Spleen (tissue), 7 donors: ENCODE data around the gene TBC1D22A.

Experiments
- POLR2A ChIP-seq, 3 donors: fragments of 450-650 bp; IDR thresholded peaks; one replicate each; pipeline ENCODE4 v1.5.1; 2017; ENCODE audit warnings: antibody characterized with exemption in 3 of 3, mild to moderate bottlenecking in 1 of 3
- TF ChIP-seq, protein P1 (sequence below), 11 experiments: fragments of 200-600 bp in 7 of 11; fragments of 450-650 bp in 4 of 11; sonication (generic) in 4 of 11; IDR thresholded peaks in 8 of 11; conservative IDR thresholded peaks in 3 of 11; 1 replicate in 7 of 11; 2 replicates in 4 of 11; pipeline versions ENCODE4 v1.4.0 to v1.8.0; 2016 to 2021; ENCODE audit warnings: antibody characterized with exemption in 11 of 11, inconsistent platforms in 4 of 11, mild to moderate bottlenecking in 1 of 11
- donor health status: DM: no; HTN: no; CAD: no; lungs with moderate emphysema.
- donor health status: DM: no; HTN: no; CAD: no.
- donor health status: DM: no; HTN: no; CAD: no.

DNA sequence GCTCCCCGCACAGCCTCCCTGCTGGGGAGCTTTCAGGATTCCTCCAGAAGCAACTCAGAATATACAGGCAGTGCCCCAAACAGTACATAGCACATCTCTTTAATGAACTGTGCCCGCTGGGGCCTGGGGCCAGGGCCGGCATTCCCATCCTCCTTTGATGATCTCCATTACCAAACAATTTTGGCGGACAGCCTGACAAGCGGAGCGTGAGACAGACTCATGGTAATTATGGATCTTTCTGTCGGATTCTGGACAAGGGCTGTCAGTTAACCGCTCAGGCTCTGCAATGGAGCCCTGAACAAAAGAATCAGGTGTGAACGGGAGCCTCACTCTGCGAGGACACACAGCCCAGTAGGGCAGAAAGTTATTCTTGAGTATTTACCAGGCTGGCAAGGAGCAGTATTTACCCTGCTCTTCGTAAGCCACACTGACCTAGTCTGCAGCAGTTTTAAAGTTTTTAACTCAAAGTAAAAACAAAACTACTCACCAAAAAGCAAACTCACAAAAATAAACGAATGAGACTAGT, 174.0 kb downstream of the TBC1D22A start:
- TF ChIP-seq, protein P1, sequence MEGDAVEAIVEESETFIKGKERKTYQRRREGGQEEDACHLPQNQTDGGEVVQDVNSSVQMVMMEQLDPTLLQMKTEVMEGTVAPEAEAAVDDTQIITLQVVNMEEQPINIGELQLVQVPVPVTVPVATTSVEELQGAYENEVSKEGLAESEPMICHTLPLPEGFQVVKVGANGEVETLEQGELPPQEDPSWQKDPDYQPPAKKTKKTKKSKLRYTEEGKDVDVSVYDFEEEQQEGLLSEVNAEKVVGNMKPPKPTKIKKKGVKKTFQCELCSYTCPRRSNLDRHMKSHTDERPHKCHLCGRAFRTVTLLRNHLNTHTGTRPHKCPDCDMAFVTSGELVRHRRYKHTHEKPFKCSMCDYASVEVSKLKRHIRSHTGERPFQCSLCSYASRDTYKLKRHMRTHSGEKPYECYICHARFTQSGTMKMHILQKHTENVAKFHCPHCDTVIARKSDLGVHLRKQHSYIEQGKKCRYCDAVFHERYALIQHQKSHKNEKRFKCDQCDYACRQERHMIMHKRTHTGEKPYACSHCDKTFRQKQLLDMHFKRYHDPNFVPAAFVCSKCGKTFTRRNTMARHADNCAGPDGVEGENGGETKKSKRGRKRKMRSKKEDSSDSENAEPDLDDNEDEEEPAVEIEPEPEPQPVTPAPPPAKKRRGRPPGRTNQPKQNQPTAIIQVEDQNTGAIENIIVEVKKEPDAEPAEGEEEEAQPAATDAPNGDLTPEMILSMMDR (IDR thresholded peaks at IDR 0.05 in 8 of 11, conservative IDR thresholded peaks at IDR 0.05 in 3 of 11) = no peak
- no peak for TF ChIP-seq POLR2A (IDR thresholded peaks at IDR 0.05)
